ENCODE results near the gene CD53. TPM values are rescaled to one million over a fixed set of nuclear protein-coding genes. Genes with fewer than 3 reads are reported as not detected.

The CD53 gene
- polyA plus RNA-seq, 3 donors = 5.2 to 7.9 (median 5.7) TPM

Other genes with a start within 250 kb of the CD53 start
- under 1 TPM; 0.09 to 0.17 (median 0.13) TPM for gene KCNA3, start 198.2 kb upstream of the CD53 start, polyA plus RNA-seq (ENCODE audit: insufficient read length in 3 of 3)
- 10 to 100 TPM; 13.6 to 17.6 (median 14.9) TPM for gene LRIF1, start 90.8 kb downstream of the CD53 start, polyA plus RNA-seq (ENCODE audit: insufficient read length in 3 of 3)